Activated T-cell treated with anti-CD3 and anti-CD28 coated beads, Interleukin-2, amount 50 U/mL, for 48 hours (primary cell): ENCODE data around the gene OR2C1.
A peak's percentile ranks its signal among the peaks of the same experiment; 100 is the strongest.

ENCODE experiments used
- DNase-seq, 2 experiments: peaks; one replicate each; pipeline ENCODE4 v3.0.0-alpha.2; 2020

Gene OR2C1

GRCh38 chr16:3400779-3401688, 45.3 kb downstream of the OR2C1 start, which contains the start of the genes ZNF174 and ZSCAN32:
TSS of gene ZNF174 (plus strand) at chr16:3401215. CDS start at chr16:3402005, 790 bp downstream.
TSS of gene ZSCAN32 (minus strand) at chr16:3401004. CDS start at chr16:3397557, 3,447 bp downstream.
- DNase-seq: peak; percentile 98 to 99

- no peak for DNase-seq
Observed at GRCh38 chr16:3401719-3402397, 46.2 kb downstream of the OR2C1 start.
